H1 (cell line): ENCODE results near the gene SGSM1. TPM values are rescaled to one million over a fixed set of nuclear protein-coding genes. Genes with fewer than 3 reads are reported as not detected.

Experiments used
- CTCF ChIA-PET: fragments of 300-600 bp; sonication (Branson Sonifier 250); formaldehyde crosslinking; loops from one replicate; lab custom pipeline; 2021; ENCODE audit not compliant: partially characterized antibody; lab: Charles Lee
- POLR2A ChIA-PET: fragments of 300-600 bp; sonication (Branson Sonifier 250); formaldehyde crosslinking; loops from one replicate; lab custom pipeline; 2021; ENCODE audit warnings: inconsistent platforms; ENCODE audit not compliant: partially characterized antibody; lab: Charles Lee
- DNase-seq, 2 experiments: peaks; one replicate each; pipeline versions ENCODE4 v3.0.0 to v3.0.0-alpha.2; 2010 to 2022; ENCODE audit warnings: low spot score in 2 of 2, low read depth in 1 of 2, mixed read lengths in 1 of 2
- FAIRE-seq: peaks from 2 replicates; lab custom pipeline; 2011; peaks lifted over from hg19 to GRCh38; lab: Jason Lieb, UNC
- H2AFZ ChIP-seq: 2 replicates; pipeline ENCODE4 v1.8.1; 2012; ENCODE audit warnings: low read length, inconsistent platforms
- H2AK5ac ChIP-seq: 2 replicates; pipeline ENCODE4 v1.6.1; 2013; ENCODE audit warnings: low read depth, low read length
- H2BK120ac ChIP-seq: replicated peaks from 2 replicates; pipeline ENCODE3; 2013; ENCODE audit warnings: low read depth, low read length, inconsistent platforms
- H2BK12ac ChIP-seq: 2 replicates; pipeline ENCODE4 v1.6.1; 2013; ENCODE audit warnings: low read depth, low read length
- H2BK15ac ChIP-seq: 2 replicates; pipeline ENCODE4 v1.6.1; 2013; ENCODE audit warnings: low read length
- H2BK20ac ChIP-seq: 2 replicates; pipeline ENCODE4 v1.6.1; 2013; ENCODE audit warnings: low read length
- H2BK5ac ChIP-seq: 2 replicates; pipeline ENCODE4 v1.6.1; 2013; ENCODE audit warnings: low read depth, low read length
- H3K14ac ChIP-seq: 2 replicates; pipeline ENCODE4 v1.6.1; 2013; ENCODE audit warnings: inconsistent platforms; ENCODE audit not compliant: insufficient read length
- H3K18ac ChIP-seq: 2 replicates; pipeline ENCODE4 v1.6.1; 2013; ENCODE audit warnings: low read length; ENCODE audit errors: extremely low read depth
- H3K23ac ChIP-seq: 2 replicates; pipeline ENCODE4 v1.6.1; 2013; ENCODE audit warnings: inconsistent platforms; ENCODE audit not compliant: insufficient read length
- H3K23me2 ChIP-seq: 2 replicates; pipeline ENCODE4 v1.6.1; 2013; ENCODE audit warnings: low read depth, low read length
- H3K27ac ChIP-seq: 2 replicates; pipeline ENCODE4 v1.6.1; 2011; ENCODE audit warnings: low read depth, low read length, inconsistent platforms
- H3K27me3 ChIP-seq, 4 experiments: replicated peaks in 1 of 4; 1 replicate in 1 of 4; 2 replicates in 3 of 4; pipeline versions ENCODE4 v1.6.1 to v1.8.1; 2011 to 2013; ENCODE audit warnings: low read length in 3 of 4, mild to moderate bottlenecking in 3 of 4, inconsistent platforms in 2 of 4, mixed read lengths in 2 of 4, moderate library complexity in 1 of 4; ENCODE audit not compliant: control insufficient read depth in 3 of 4, insufficient read depth in 3 of 4; ENCODE audit errors: extremely low read depth in 1 of 4
- H3K36me3 ChIP-seq, 4 experiments: 2 replicates each; pipeline versions ENCODE4 v1.6.1 to v1.8.1; 2011 to 2013; ENCODE audit warnings: mild to moderate bottlenecking in 4 of 4, low read length in 3 of 4, moderate library complexity in 2 of 4, control low read depth in 1 of 4, inconsistent platforms in 1 of 4; ENCODE audit not compliant: insufficient read depth in 4 of 4, control insufficient read depth in 2 of 4
- H3K4ac ChIP-seq: replicated peaks from 2 replicates; pipeline ENCODE3; 2013; ENCODE audit warnings: low read length, low read depth, mixed read lengths, inconsistent platforms; ENCODE audit not compliant: insufficient read length
- H3K4me1 ChIP-seq, 4 experiments: replicated peaks in 1 of 4; 1 replicate in 1 of 4; 2 replicates in 3 of 4; pipeline versions ENCODE4 v1.6.1 to v1.8.1; 2011 to 2013; ENCODE audit warnings: low read length in 3 of 4, inconsistent platforms in 2 of 4, mixed read lengths in 1 of 4; ENCODE audit not compliant: insufficient read depth in 4 of 4, control insufficient read depth in 3 of 4
- H3K4me2 ChIP-seq, 2 experiments: 2 replicates each; pipeline versions ENCODE4 v1.6.1 to v1.8.1; 2011 to 2013; ENCODE audit warnings: low read depth in 2 of 2, low read length in 2 of 2, control low read depth in 1 of 2, inconsistent platforms in 1 of 2, mild to moderate bottlenecking in 1 of 2; ENCODE audit not compliant: insufficient read depth in 1 of 2
- H3K4me3 ChIP-seq, 4 experiments: fragments of 200-600, 300-600 bp in 1 of 4; sonication (generic), shearing (Covaris generic), sonication (Bioruptor Twin) in 1 of 4; 2 replicates each; pipeline versions ENCODE4 v1.5.1 to v1.8.1; 2011 to 2016; ENCODE audit warnings: low read length in 4 of 4, low read depth in 3 of 4, control low read depth in 2 of 4, inconsistent platforms in 2 of 4, mild to moderate bottlenecking in 2 of 4, mixed read lengths in 1 of 4, moderate library complexity in 1 of 4; ENCODE audit not compliant: insufficient read depth in 2 of 4; ENCODE audit errors: extremely low read depth in 1 of 4
- H3K56ac ChIP-seq: replicated peaks from 2 replicates; pipeline ENCODE3; 2013; ENCODE audit warnings: low read depth, mild to moderate bottlenecking, mixed read lengths, low read length, inconsistent platforms; ENCODE audit not compliant: insufficient read length
- H3K79me1 ChIP-seq: 2 replicates; pipeline ENCODE4 v1.6.1; 2013; ENCODE audit warnings: low read depth, low read length, control low read depth
- H3K79me2 ChIP-seq, 2 experiments: 2 replicates each; pipeline versions ENCODE4 v1.6.1 to v1.8.1; 2012 to 2013; ENCODE audit warnings: low read length in 2 of 2, mild to moderate bottlenecking in 2 of 2, inconsistent platforms in 1 of 2; ENCODE audit not compliant: insufficient read depth in 2 of 2, control insufficient read depth in 1 of 2
- H3K9ac ChIP-seq, 4 experiments: replicated peaks in 1 of 4; 1 replicate in 1 of 4; 2 replicates in 3 of 4; pipeline versions ENCODE4 v1.6.1 to v1.8.1; 2011 to 2013; ENCODE audit warnings: low read depth in 3 of 4, low read length in 3 of 4, control low read depth in 2 of 4, mild to moderate bottlenecking in 2 of 4, moderate library complexity in 2 of 4, inconsistent platforms in 1 of 4; ENCODE audit errors: extremely low read depth in 1 of 4
- H3K9me3 ChIP-seq, 2 experiments: 2 replicates each; pipeline versions ENCODE4 v1.6.1 to v1.8.1; 2012 to 2013; ENCODE audit warnings: mild to moderate bottlenecking in 2 of 2, moderate library complexity in 2 of 2, control low read depth in 1 of 2, inconsistent platforms in 1 of 2, low read depth in 1 of 2, low read length in 1 of 2, mixed read lengths in 1 of 2; ENCODE audit not compliant: insufficient read depth in 2 of 2
- H4K20me1 ChIP-seq, 2 experiments: replicated peaks in 1 of 2; 2 replicates each; pipeline versions ENCODE3 to v1.8.1; 2011 to 2013; ENCODE audit warnings: inconsistent platforms in 2 of 2, low read length in 2 of 2, mild to moderate bottlenecking in 1 of 2; ENCODE audit not compliant: insufficient read depth in 2 of 2, control insufficient read depth in 1 of 2
- H4K5ac ChIP-seq: 2 replicates; pipeline ENCODE4 v1.6.1; 2013; ENCODE audit warnings: low read length, low read depth, mixed read lengths, inconsistent platforms; ENCODE audit not compliant: insufficient read length
- H4K8ac ChIP-seq: 2 replicates; pipeline ENCODE4 v1.8.0; 2013; ENCODE audit warnings: mild to moderate bottlenecking, moderate library complexity, low read length, inconsistent platforms; ENCODE audit not compliant: insufficient read depth; ENCODE audit errors: extremely low read depth
- H4K91ac ChIP-seq: replicated peaks from 2 replicates; pipeline ENCODE3; 2013; ENCODE audit warnings: low read length, mixed read lengths, inconsistent platforms; ENCODE audit not compliant: insufficient read length
- SIN3A ChIP-seq, 2 experiments: IDR thresholded peaks in 1 of 2; conservative IDR thresholded peaks in 1 of 2; 2 replicates each; pipeline ENCODE4 v1.6.1; 2011 to 2012; ENCODE audit warnings: low read length in 2 of 2, improper control_type of control experiment in 1 of 2, low read depth in 1 of 2, mild to moderate bottlenecking in 1 of 2
- WGBS, 2 experiments: shearing (Covaris generic) in 1 of 2; methylation state at CpG; one replicate each; pipeline versions ENCODE4 v1.1.6 to v1.1.7; 2013 to 2015; ENCODE audit warnings: low lambda C conversion rate in 2 of 2, mixed read lengths in 2 of 2, inconsistent platforms in 1 of 2, low coverage in 1 of 2, missing lambda C conversion rate in 1 of 2; ENCODE audit not compliant: insufficient replicate concordance in 2 of 2, insufficient coverage in 1 of 2, insufficient read length in 1 of 2; ENCODE audit errors: extremely low coverage in 1 of 2, missing lambda C conversion rate in 1 of 2; 5-methylcytosine and 5-hydroxymethylcytosine counted together
- polyA plus RNA-seq, 7 experiments: library from polyadenylated mRNA; depleted of rRNA in 3 of 7; stranded (reverse) in 5 of 7; unstranded in 2 of 7; fragments of >200 nt in 5 of 7; fragments of 200-250 nt in 2 of 7; gene quantifications; 1 replicate in 5 of 7; 2 replicates in 1 of 7; 4 replicates in 1 of 7; pipeline versions ENCODE4 v1.2.1 to v1.2.3, GENCODE V29; 2011 to 2013; ENCODE audit warnings: missing spikeins in 2 of 7, mixed read lengths in 2 of 7
- total RNA-seq: library from RNA; stranded (reverse); fragmentation: NEBNext Ultra II Directional; extraction: Animal tissue kit (Norgen Biotek cat#: 25700); gene quantifications from 2 replicates; pipeline ENCODE4 v1.2.1, GENCODE V29; 2021

Gene SGSM1
- total and polyA plus RNA-seq, 2 of the 8 experiments (the other 6 are each of a cell fraction or from before 2014, with no cell fraction given), result 2.8 to 5.2 TPM

GRCh38 chr22:24962835-24963234 is 156.8 kb downstream of the SGSM1 start:
- H2BK12ac ChIP-seq, result no peak overlapping the region
- H4K5ac ChIP-seq, result no peak overlapping the region
- H2BK120ac ChIP-seq, result no peak overlapping the region
- H3K23ac ChIP-seq, result no peak overlapping the region
- H3K9ac ChIP-seq, result no peak overlapping the region
- DNase-seq (no peak), FAIRE-seq (no peak)
- no peak overlapping the region for H3K18ac ChIP-seq
- no peak overlapping the region for H2AK5ac ChIP-seq
- no peak overlapping the region for H4K8ac ChIP-seq
- H3K4me1 ChIP-seq, result no peaks in the 10 kb centered on the region; a peak in 1 of 7 replicates
- H2BK5ac ChIP-seq, result no peak overlapping the region
- H3K36me3 ChIP-seq, result no peaks in the 10 kb centered on the region
- H2AFZ ChIP-seq, result no peak overlapping the region
- H3K79me2 ChIP-seq, result peaks cover 0 to 31% of the 10 kb centered on the region in 2 experiments; a peak in 2 of 4 replicates
- H3K79me1 ChIP-seq, result peaks cover 9% of the 10 kb centered on the region
- no peak overlapping the region for H3K14ac ChIP-seq
- WGBS, 2 experiments, result 90% methylated on average over 11 of the region's 11 CpGs; no CpG with 5 or more reads in 1 of the 2 experiments
- H3K23me2 ChIP-seq, result no peaks in the 10 kb centered on the region
- H2BK20ac ChIP-seq, result no peak overlapping the region
- H3K4me2 ChIP-seq, result no peak overlapping the region
- H3K27me3 ChIP-seq, result no peaks in the 10 kb centered on the region
- ChIA-PET POLR2A (interaction anchor here (1.2 to 2.2 kb wide), 3 partner anchors 9 to 12 kb away, joined by 4 read pairs; partner anchors contain the start of gene KIAA1671), CTCF (interaction anchor here (0.8 to 2.2 kb wide), 7 partner anchors 22 to 160 kb away, joined by 3 to 6 read pairs (median 4); no protein-coding TSS in a partner anchor)
- H4K91ac ChIP-seq, result no peak overlapping the region
- no peak overlapping the region for H3K27ac ChIP-seq
- H2BK15ac ChIP-seq, result no peak overlapping the region
- H4K20me1 ChIP-seq, result peaks cover 0 to 2% of the 10 kb centered on the region in 2 experiments
- no peak overlapping the region for H3K56ac ChIP-seq
- no peak overlapping the region for H3K4ac ChIP-seq
- no peak overlapping the region for H3K4me3 ChIP-seq
- no peaks in the 10 kb centered on the region for H3K9me3 ChIP-seq
- TF ChIP-seq SIN3A (conservative IDR thresholded peaks at IDR 0.05 in 1 of 2, IDR thresholded peaks at IDR 0.05 in 1 of 2; ENCODE audit: low read depth in 1 of 2, low read length in 2 of 2), result no peak
